H1 (cell line): Measurements from ENCODE around the gene MRAP. TPM values are rescaled to one million over a fixed set of nuclear protein-coding genes. Genes with fewer than 3 reads are reported as not detected.

Source experiments
- BRCA1 ChIP-seq: IDR thresholded peaks from 2 replicates; pipeline ENCODE4 v1.6.1; 2012; ENCODE audit warnings: low read depth, low read length, improper control_type of control experiment
- SP1 ChIP-seq: IDR thresholded peaks from 2 replicates; pipeline ENCODE4 v1.6.1; 2011; ENCODE audit warnings: low read depth, low read length
- polyA plus RNA-seq, 7 experiments: library from polyadenylated mRNA; depleted of rRNA in 3 of 7; stranded (reverse) in 5 of 7; unstranded in 2 of 7; fragments of >200 nt in 5 of 7; fragments of 200-250 nt in 2 of 7; gene quantifications; 1 replicate in 5 of 7; 2 replicates in 1 of 7; 4 replicates in 1 of 7; pipeline versions ENCODE4 v1.2.1 to v1.2.3, GENCODE V29; 2011 to 2013; ENCODE audit warnings: missing spikeins in 2 of 7, mixed read lengths in 2 of 7
- total RNA-seq: library from RNA; stranded (reverse); fragmentation: NEBNext Ultra II Directional; extraction: Animal tissue kit (Norgen Biotek cat#: 25700); gene quantifications from 2 replicates; pipeline ENCODE4 v1.2.1, GENCODE V29; 2021

The MRAP gene
- total and polyA plus RNA-seq, 2 of the 8 experiments (the other 6 are each of a cell fraction or from before 2014, with no cell fraction given), result not detected

- no peak for TF ChIP-seq SP1
- TF ChIP-seq BRCA1, result no peak
Observed at GRCh38 chr21:32301596-32301995, 2.9 kb downstream of the MRAP start (continued).
